Measurements from ENCODE around the gene DNAI7. TPM values are rescaled to one million over a fixed set of nuclear protein-coding genes. Genes with fewer than 3 reads are reported as not detected.

DNAI7 gene
- total and polyA plus RNA-seq, 2 of the 13 experiments (the other 11 are each of a cell fraction or from before 2014, with no cell fraction given), result 0.04 to 0.25 TPM

- Histone ChIP-seq H3K79me2 (ENCODE audit: insufficient read depth, low read length) (no peaks in the 10 kb centered on the region), H3K4me1 (ENCODE audit: insufficient read depth, low read length) (peaks cover 20% of the 10 kb centered on the region), H3K27ac (ENCODE audit: extremely low read length, insufficient read depth, low read length) (peak overlapping the region; percentile 51), H3K9ac (ENCODE audit: insufficient read depth, low read depth, low read length) (peak overlapping the region; percentile 66), H3K4me2 (ENCODE audit: low read depth, low read length) (peak overlapping the region; percentile 99), H2AFZ (ENCODE audit: low read length) (no peak overlapping the region), H3K36me3 (replicated peaks in 1 of 2; ENCODE audit: control insufficient read depth in 1 of 2, insufficient read depth in 2 of 2, low read length in 2 of 2) (no peaks in the 10 kb centered on the region), H3K9me3 (ENCODE audit: low read length) (no peaks in the 10 kb centered on the region), H3K27me3 (ENCODE audit: control insufficient read depth in 1 of 2, insufficient read depth in 2 of 2, low read length in 2 of 2) (no peaks in the 10 kb centered on the region), H3K4me3 (replicated peaks in 1 of 3; ENCODE audit: insufficient read depth in 1 of 3, low read depth in 2 of 3, low read length in 3 of 3) (peak overlapping the region; percentile 48 to 81 (median 61)), H4K20me1 (ENCODE audit: insufficient read depth, low read length) (no peaks in the 10 kb centered on the region)
- CTCF ChIA-PET (ENCODE audit: low intra/inter-chr PET ratio, low total read pairs), result no interaction called here
- BruUV-seq (replicated peaks), result no TSS peak
- in situ Hi-C loops (cut with HindIII; ENCODE audit: extremely low pct_ligation_motif_present, low pct_unique_long_range_greater_than_20kb) (no loop called here), intact Hi-C loops (cut with micrococcal nuclease; ENCODE audit: unreplicated experiment) (loop anchor here (1.0 to 5.0 kb wide), 2 partner anchors 56 to 1203 kb away; partner anchors contain the start of gene KRAS)
- no peak for FAIRE-seq
- POLR2A ChIA-PET, result interaction anchor here (0.5 to 1.0 kb wide), 6 partner anchors 10 to 242 kb away, joined by 3 to 7 read pairs (median 4); partner anchors contain the start of gene KRAS
- DNase-seq (ENCODE audit: low spot score), result no peak
- 9% methylated on average over 11 of the region's 11 CpGs for WGBS (ENCODE audit: low lambda C conversion rate)
- peak; percentile 41 for ATAC-seq
- TF ChIP-seq ZNF264 (CRISPR knock-in tag; IDR thresholded peaks at IDR 0.05), result no peak
- 0 out of 2 replicates have a peak, but pooled peaks have one; percentile 28 for TF ChIP-seq ZBTB42 (CRISPR knock-in tag; IDR thresholded peaks at IDR 0.05)
- TF ChIP-seq ZNF510 (CRISPR knock-in tag; IDR thresholded peaks at IDR 0.05; ENCODE audit: low read depth), result no peak
- 0 out of 2 replicates have a peak, but pooled peaks have one; percentile 11 for TF ChIP-seq TOPORS (CRISPR knock-in tag; IDR thresholded peaks at IDR 0.05)
- TF ChIP-seq ZNF816 (CRISPR knock-in tag; IDR thresholded peaks at IDR 0.05; ENCODE audit: borderline replicate concordance), result no peak
- no peak for TF ChIP-seq ONECUT2 (CRISPR knock-in tag; IDR thresholded peaks at IDR 0.05)
- TF ChIP-seq ZMYM4 (CRISPR knock-in tag; IDR thresholded peaks at IDR 0.05), result no peak
- TF ChIP-seq ARHGAP35 (CRISPR knock-in tag; IDR thresholded peaks at IDR 0.05; ENCODE audit: borderline replicate concordance), result no peak
- TF ChIP-seq NKX3-1 (CRISPR knock-in tag; IDR thresholded peaks at IDR 0.05), result no peak
- TF ChIP-seq MTA3 (CRISPR knock-in tag; IDR thresholded peaks at IDR 0.05), result no peak
- TF ChIP-seq ZNF121 (CRISPR knock-in tag; IDR thresholded peaks at IDR 0.05), result no peak
- no peak for TF ChIP-seq PCBP1 (IDR thresholded peaks at IDR 0.05; ENCODE audit: borderline replicate concordance, low read depth, low read length)
- TF ChIP-seq BRF2 (CRISPR knock-in tag; IDR thresholded peaks at IDR 0.05), result 0 out of 2 replicates have a peak, but pooled peaks have one; percentile 13
- no peak for TF ChIP-seq BRD4 (CRISPR knock-in tag; IDR thresholded peaks at IDR 0.05)
- no peak for TF ChIP-seq ZSCAN30 (CRISPR knock-in tag; IDR thresholded peaks at IDR 0.05)
- TF ChIP-seq, protein P1, sequence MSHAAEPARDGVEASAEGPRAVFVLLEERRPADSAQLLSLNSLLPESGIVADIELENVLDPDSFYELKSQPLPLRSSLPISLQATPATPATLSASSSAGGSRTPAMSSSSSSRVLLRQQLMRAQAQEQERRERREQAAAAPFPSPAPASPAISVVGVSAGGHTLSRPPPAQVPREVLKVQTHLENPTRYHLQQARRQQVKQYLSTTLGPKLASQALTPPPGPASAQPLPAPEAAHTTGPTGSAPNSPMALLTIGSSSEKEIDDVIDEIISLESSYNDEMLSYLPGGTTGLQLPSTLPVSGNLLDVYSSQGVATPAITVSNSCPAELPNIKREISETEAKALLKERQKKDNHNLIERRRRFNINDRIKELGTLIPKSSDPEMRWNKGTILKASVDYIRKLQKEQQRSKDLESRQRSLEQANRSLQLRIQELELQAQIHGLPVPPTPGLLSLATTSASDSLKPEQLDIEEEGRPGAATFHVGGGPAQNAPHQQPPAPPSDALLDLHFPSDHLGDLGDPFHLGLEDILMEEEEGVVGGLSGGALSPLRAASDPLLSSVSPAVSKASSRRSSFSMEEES (CRISPR knock-in tag; IDR thresholded peaks at IDR 0.05), result no peak
- TF ChIP-seq, protein P2, sequence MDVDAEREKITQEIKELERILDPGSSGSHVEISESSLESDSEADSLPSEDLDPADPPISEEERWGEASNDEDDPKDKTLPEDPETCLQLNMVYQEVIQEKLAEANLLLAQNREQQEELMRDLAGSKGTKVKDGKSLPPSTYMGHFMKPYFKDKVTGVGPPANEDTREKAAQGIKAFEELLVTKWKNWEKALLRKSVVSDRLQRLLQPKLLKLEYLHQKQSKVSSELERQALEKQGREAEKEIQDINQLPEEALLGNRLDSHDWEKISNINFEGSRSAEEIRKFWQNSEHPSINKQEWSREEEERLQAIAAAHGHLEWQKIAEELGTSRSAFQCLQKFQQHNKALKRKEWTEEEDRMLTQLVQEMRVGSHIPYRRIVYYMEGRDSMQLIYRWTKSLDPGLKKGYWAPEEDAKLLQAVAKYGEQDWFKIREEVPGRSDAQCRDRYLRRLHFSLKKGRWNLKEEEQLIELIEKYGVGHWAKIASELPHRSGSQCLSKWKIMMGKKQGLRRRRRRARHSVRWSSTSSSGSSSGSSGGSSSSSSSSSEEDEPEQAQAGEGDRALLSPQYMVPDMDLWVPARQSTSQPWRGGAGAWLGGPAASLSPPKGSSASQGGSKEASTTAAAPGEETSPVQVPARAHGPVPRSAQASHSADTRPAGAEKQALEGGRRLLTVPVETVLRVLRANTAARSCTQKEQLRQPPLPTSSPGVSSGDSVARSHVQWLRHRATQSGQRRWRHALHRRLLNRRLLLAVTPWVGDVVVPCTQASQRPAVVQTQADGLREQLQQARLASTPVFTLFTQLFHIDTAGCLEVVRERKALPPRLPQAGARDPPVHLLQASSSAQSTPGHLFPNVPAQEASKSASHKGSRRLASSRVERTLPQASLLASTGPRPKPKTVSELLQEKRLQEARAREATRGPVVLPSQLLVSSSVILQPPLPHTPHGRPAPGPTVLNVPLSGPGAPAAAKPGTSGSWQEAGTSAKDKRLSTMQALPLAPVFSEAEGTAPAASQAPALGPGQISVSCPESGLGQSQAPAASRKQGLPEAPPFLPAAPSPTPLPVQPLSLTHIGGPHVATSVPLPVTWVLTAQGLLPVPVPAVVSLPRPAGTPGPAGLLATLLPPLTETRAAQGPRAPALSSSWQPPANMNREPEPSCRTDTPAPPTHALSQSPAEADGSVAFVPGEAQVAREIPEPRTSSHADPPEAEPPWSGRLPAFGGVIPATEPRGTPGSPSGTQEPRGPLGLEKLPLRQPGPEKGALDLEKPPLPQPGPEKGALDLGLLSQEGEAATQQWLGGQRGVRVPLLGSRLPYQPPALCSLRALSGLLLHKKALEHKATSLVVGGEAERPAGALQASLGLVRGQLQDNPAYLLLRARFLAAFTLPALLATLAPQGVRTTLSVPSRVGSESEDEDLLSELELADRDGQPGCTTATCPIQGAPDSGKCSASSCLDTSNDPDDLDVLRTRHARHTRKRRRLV (CRISPR knock-in tag; IDR thresholded peaks at IDR 0.05), result no peak
- no peak for TF ChIP-seq PTBP1 (IDR thresholded peaks at IDR 0.05; ENCODE audit: low read depth, low read length, poor library complexity, severe bottlenecking)
- TF ChIP-seq GATA4 (IDR thresholded peaks at IDR 0.05; ENCODE audit: borderline replicate concordance, low read depth), result no peak
Observed at GRCh38 chr12:25194722-25195055, 271 bp downstream of the DNAI7 start.
